Posterior vena cava (tissue), 2 donors: ENCODE measurements around the gene KDM2A. TPM values are rescaled to one million over a fixed set of nuclear protein-coding genes. Genes with fewer than 3 reads are reported as not detected.

Source experiments
- DNase-seq: peaks from one replicate; pipeline ENCODE4 v3.0.0-alpha.2; 2020; ENCODE audit warnings: low spot score
- intact Hi-C, 2 donors: fragments of 100-400 bp; cut with DNase I; formaldehyde crosslinking; loops; one replicate each; pipeline versions ENCODE4 v1.14.1 to v1.14.2; 2022 to 2023
- total RNA-seq, 2 donors: library from RNA; stranded (reverse); fragmentation: NEBNext Ultra II Directional; extraction: Animal tissue kit (Norgen Biotek cat#: 25700); gene quantifications; one replicate each; pipeline ENCODE4 v1.2.1, GENCODE V29; 2021
- donor health status: DM: yes; HTN: yes; CAD: no.
- donor health status: DM: yes; HTN: yes; CAD: no.

KDM2A gene
- total RNA-seq, 2 donors from 2014 or later: 55.3 to 58.3 TPM

DNA sequence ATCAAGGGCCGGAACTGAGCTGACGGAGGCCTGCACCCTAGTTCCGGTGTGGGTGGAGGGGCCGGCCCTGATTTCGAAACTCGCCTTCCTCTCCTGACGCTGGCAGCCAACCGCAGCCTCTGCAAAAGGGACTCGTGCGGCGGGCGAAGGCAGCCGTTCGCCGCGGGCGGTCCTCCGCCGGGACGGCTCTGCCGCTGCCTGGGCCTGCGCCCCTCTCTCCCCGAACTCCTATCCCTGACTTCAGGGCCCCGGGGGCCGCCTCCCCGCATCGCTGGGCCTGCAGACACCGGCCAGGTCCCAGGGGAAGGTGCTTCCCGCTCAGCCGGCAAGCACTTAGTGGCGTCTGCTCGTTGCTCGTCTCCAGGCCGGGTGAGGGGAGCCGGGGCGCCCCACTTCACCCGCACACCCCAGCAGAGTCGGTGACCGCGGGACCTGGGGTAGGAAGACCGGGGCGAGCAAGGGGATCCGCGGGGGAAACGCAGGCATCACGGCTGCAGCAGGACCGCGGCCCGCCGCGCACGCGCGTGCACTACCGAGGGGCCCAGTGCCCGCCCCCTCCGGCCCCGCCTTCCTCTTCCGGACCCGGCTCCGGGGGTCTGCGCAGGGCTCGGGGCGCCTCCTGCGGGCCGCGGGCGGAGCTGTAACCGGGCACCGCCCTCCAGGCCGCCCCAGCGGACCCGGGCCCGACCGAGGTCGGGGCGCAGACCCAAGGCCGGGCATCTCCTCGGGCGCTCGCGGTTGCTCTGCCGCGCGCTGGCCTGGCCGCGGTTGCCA is 169.6 kb downstream of the KDM2A start:
- DNase-seq: peak; percentile 98
- intact Hi-C loops: no loop called here

DNA sequence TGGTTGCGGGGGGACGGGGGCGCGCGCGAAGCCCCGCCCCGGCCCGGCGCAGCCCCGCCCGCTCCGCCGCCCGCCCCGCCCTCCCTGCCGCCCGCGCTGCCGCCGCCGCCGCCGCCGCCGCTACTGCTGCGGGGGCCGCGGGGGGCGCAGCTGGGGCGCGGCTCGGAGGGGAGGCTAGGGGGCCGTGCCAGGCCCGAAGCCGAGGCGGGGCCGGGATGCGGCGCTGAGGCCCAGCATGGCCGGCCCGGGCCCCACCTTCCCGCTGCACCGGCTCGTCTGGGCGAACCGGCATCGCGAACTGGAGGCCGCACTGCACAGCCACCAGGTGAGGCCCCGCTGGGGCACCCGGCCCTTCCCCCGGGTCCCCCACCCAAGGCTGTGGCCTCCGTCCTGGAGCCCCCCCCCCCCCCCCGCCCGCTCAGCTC is 170.2 kb downstream of the KDM2A start, which contains the start of gene ANKRD13D:
Gene ANKRD13D (plus strand): TSS at position 78 of the 425 bp plus-strand sequence. CDS start 158 bp downstream, at position 236.
- intact Hi-C loops: no loop called here
- peak; percentile 87 for DNase-seq

- intact Hi-C loops: no loop called here
- DNase-seq: peak; percentile 87
Measured at GRCh38 chr11:67289651-67290479, 170.8 kb downstream of the KDM2A start.

DNA sequence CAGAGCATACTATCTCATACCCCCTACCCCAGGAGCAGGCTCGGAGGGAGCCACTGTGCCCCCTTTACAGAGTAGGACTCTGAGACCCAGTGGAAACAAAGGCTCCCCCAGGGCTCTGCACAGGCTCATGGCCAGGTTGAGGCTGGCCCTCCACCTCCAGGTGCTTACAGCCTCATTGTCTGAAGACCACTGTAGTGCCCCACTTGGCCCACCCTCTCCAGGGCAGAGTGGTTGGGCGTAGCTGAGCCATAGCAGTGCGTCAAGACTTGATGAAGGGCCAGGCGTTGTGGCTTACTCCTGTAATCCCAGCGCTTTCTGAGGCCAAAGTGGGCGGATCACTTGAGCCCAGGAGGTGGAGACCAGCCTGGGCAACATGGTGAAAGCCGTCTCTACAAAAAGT is 171.7 kb downstream of the KDM2A start:
- peak; percentile 87 for DNase-seq
- intact Hi-C loops: no loop called here

DNA sequence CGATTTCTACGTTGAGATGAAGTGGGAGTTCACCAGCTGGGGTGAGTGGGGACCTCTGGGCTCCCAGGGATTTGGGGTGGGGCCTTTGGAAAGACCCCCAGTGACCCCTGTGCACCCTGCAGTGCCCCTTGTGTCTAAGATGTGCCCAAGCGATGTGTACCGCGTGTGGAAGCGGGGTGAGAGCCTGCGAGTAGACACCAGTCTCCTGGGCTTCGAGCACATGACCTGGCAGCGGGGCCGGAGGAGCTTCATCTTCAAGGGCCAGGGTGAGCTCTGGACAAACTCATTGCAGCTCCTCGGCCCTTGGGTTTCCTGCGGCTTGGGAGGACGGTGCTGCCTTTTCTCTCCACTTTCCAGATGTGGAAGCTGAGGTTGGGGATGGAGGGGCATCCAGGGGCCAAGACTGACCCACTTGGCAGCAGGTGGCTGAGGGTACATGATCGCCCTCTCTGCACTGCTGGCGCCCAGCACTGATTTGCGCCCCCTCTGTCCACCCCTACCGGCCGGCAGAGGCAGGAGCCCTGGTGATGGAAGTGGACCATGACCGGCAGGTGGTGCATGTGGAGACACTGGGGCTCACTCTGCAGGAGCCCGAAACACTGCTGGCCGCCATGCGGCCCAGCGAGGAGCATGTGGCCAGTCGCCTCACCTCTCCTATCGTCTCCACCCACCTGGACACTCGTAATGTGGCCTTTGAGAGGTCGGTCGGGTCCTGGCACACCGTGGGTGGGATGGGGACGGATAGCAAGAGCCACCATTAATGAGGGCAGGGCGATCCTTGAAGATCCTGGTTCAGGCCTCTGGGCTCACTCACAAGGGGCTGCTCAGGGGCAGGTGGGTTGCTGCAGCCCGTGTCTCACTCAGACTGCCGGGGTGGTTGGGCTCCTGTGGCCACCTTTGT is 172.7 kb downstream of the KDM2A start:
- DNase-seq: peak; percentile 77
- intact Hi-C loops: no loop called here

DNA sequence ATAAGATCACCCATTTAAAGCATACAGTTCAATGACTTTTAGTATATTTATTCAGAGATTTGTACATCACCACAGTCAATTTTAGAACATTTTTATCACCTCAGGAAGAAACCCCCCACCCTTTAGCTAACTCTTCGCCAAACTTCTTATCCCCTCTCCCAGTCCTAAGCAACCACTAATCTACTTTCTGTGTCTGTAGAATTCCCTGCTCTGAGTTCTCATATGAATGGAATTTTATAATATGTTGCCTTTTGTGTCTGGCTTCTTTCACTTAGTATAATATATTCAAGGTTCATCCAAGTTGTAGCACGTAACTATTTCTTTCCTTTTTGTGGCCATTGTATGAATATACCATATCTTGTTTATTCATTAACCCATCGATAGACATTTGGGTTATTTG is 173.6 kb downstream of the KDM2A start:
- intact Hi-C loops: no loop called here
- DNase-seq: no peak

GRCh38 chr11:67293090-67293489 is 174.0 kb downstream of the KDM2A start:
- no peak for DNase-seq

GRCh38 chr11:67295846-67296245 is 176.8 kb downstream of the KDM2A start:
- intact Hi-C loops: no loop called here
- no peak for DNase-seq

More at GRCh38 chr11:67293090-67293489, 174.0 kb downstream of the KDM2A start:
- intact Hi-C loops: no loop called here

GRCh38 chr11:67298786-67299185 is 179.7 kb downstream of the KDM2A start:
- intact Hi-C loops: no loop called here
- DNase-seq: peak; percentile 8

DNA sequence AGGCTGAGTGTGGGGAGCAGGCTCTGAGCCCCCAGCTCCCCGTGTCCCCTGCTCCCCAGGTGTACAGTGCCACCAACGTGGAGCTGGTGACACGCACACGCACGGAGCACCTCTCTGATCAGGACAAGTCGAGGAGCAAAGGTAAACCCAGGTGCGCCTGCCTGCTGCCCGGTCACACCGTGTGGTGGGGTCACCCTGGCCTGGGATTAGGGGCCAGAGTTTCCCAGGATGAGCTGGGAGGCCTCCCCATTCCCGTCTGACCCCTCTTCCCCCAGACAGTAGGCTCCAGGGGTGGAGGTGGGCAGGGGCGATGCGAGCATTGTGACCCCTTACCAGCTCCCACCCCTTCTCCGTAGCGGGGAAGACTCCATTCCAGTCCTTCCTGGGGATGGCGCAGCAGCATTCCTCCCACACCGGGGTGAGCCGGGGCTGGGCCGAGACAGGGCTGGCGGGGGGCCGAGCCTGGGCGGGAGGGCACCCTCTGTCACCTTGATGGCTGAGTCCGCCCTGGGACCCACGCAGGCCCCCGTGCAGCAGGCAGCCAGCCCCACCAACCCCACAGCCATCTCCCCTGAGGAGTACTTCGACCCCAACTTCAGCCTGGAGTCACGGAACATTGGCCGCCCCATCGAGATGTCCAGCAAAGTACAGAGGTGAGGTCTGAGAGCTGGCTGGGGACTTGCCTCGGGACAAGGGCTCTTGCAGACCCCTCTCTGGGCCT is 180.6 kb downstream of the KDM2A start:
- intact Hi-C loops: no loop called here

GRCh38 chr11:67300256-67300755 is 181.2 kb downstream of the KDM2A start:
- intact Hi-C loops: no loop called here
- peak; percentile 67 for DNase-seq

More for the DNA sequence above, 180.6 kb downstream of the KDM2A start:
- DNase-seq: peak; percentile 69

GRCh38 chr11:67300756-67301312 is 181.8 kb downstream of the KDM2A start:
- intact Hi-C loops: no loop called here
- peak; percentile 77 for DNase-seq

DNA sequence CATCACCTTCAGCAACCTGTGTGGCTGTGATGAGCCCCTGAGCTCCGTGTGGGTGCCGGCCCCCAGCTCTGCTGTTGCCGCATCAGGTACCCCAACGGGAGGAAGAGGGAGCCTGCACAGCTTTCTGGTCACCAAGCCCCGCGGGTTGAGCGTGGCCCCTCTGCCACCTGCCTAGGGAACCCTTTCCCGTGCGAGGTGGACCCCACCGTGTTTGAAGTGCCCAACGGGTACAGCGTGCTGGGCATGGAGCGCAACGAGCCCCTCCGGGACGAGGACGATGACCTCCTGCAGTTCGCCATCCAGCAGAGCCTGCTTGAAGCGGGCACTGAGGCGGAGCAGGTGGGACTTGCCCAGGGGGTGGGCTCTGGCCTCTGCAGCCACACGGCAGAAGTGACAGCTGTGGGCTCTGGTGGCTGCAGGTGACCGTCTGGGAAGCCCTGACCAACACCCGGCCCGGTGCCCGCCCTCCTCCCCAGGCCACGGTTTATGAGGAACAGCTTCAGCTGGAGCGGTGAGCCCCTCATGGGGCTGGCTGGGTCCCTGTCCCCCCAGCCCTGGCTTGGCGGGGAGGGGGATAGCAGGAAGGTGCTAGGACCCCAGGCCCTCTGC is 182.4 kb downstream of the KDM2A start:
- intact Hi-C loops: no loop called here
- peak; percentile 77 for DNase-seq

GRCh38 chr11:67301951-67302516 is 183.0 kb downstream of the KDM2A start:
- intact Hi-C loops: no loop called here
- peak; percentile 85 for DNase-seq

GRCh38 chr11:67302571-67303131 is 183.6 kb downstream of the KDM2A start:
- peak; percentile 87 for DNase-seq
- intact Hi-C loops: no loop called here

DNA sequence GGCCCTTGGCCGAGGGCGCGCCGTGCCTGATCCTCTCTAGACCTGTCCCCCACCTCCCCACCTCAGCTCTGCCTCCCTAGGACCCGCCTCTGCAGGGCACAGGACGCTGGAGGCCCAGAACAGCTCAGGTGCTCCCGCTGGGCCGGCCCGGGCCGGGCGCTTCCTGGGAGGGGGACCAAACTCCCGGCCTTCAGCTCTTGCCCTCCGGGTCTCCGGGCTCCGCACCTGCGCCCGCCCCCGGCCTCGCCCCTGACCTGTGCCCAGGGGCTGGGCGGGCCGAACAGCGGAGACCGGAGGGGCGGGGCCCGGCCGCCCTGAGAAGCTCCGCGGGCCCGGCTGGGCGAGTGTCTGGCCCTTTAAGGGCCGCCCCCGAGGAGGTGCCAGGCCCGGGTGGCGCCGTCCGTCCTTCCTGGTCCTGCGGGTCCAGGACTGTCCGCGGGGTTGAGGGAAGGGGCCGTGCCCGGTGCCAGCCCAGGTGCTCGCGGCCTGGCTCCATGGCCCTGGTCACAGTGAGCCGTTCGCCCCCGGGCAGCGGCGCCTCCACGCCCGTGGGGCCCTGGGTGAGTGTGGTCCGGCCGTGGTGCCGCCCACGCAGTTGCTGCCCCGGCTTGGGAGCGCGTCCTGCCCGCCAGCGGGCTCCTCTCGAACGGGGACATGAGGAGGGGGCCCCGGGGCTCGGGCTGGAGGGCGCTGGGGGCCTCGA is 184.2 kb downstream of the KDM2A start, which contains the start of gene SSH3:
Gene SSH3 (plus strand): TSS at position 399 of the 703 bp plus-strand sequence. CDS start 96 bp downstream, at position 495.
- peak; percentile 91 for DNase-seq
- intact Hi-C loops: no loop called here
